Measurements from ENCODE around the gene CD96. TPM values are rescaled to one million over a fixed set of nuclear protein-coding genes. Genes with fewer than 3 reads are reported as not detected.

CD96 gene
- total RNA-seq, 1 donor from 2014 or later = under 0.01 TPM

- Histone ChIP-seq H3K4me3 (ENCODE audit: low read length in 3 of 3) (no peak overlapping the region), H3K9me3 (ENCODE audit: control insufficient read depth in 3 of 3, low read length in 3 of 3) (no peaks in the 10 kb centered on the region), H3K4me1 (ENCODE audit: control insufficient read depth in 3 of 3, insufficient read depth in 3 of 3, low read length in 3 of 3) (no peaks in the 10 kb centered on the region)
Observed at GRCh38 chr3:111577798-111578685, 36.0 kb downstream of the CD96 start.

DNA sequence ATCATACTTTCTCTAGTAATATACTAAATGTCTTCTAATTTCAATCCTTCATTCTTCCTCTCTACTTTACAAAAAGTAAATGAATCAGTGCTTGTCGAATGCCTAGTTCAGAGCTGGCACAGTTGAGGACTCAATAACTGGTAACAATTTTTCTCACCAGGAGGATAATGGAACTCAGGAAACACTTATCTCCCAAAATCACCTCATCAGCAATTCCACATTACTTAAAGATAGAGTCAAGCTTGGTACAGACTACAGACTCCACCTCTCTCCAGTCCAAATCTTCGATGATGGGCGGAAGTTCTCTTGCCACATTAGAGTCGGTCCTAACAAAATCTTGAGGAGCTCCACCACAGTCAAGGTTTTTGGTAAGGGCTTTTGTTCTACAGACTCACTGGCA, 36.9 kb downstream of the CD96 start:
- H3K4me3 ChIP-seq (ENCODE audit: low read length in 3 of 3) = no peak overlapping the region
- no peaks in the 10 kb centered on the region for H3K4me1 ChIP-seq (ENCODE audit: control insufficient read depth in 3 of 3, insufficient read depth in 3 of 3, low read length in 3 of 3)
- H3K27me3 ChIP-seq (ENCODE audit: control insufficient read depth in 3 of 3, insufficient read depth in 3 of 3, low read length in 3 of 3) = no peaks in the 10 kb centered on the region
- H3K36me3 ChIP-seq (ENCODE audit: control insufficient read depth in 3 of 3, insufficient read depth in 3 of 3, low read length in 3 of 3) = no peaks in the 10 kb centered on the region
- no peak overlapping the region for H3K27ac ChIP-seq (ENCODE audit: low read depth, low read length)
- H3K9me3 ChIP-seq (ENCODE audit: control insufficient read depth in 3 of 3, low read length in 3 of 3) = no peaks in the 10 kb centered on the region
- H3K9ac ChIP-seq (ENCODE audit: low read depth in 1 of 3, low read length in 3 of 3) = no peak overlapping the region

More at GRCh38 chr3:111577798-111578685, 36.0 kb downstream of the CD96 start:
- Histone ChIP-seq H3K27me3 (ENCODE audit: control insufficient read depth in 3 of 3, insufficient read depth in 3 of 3, low read length in 3 of 3) (no peaks in the 10 kb centered on the region), H3K27ac (ENCODE audit: low read depth, low read length) (no peak overlapping the region), H3K9ac (ENCODE audit: low read depth in 1 of 3, low read length in 3 of 3) (no peak overlapping the region), H3K36me3 (ENCODE audit: control insufficient read depth in 3 of 3, insufficient read depth in 3 of 3, low read length in 3 of 3) (no peaks in the 10 kb centered on the region)

DNA sequence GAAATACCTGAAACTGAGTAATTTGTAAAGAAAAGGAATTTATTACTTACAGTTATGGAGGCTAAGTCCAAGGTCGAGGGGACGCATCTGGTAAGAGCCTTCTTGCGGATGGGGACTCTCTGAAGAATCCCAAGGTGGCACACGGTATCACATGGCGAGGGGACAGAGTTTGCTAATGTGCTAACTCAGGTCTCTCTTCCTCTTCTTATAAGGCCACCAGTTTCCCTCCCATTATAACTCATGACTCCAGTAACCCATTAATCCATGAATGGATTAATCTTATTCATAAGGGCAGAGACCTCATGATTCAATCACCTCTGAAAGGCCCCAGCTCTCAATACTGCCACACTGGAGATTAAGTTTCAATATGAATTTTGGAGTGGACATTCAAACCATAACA, 37.5 kb downstream of the CD96 start:
- no peaks in the 10 kb centered on the region for H3K9me3 ChIP-seq (ENCODE audit: control insufficient read depth in 3 of 3, low read length in 3 of 3)
- no peaks in the 10 kb centered on the region for H3K27me3 ChIP-seq (ENCODE audit: control insufficient read depth in 3 of 3, insufficient read depth in 3 of 3, low read length in 3 of 3)
- no peak overlapping the region for H3K27ac ChIP-seq (ENCODE audit: low read depth, low read length)
- H3K36me3 ChIP-seq (ENCODE audit: control insufficient read depth in 3 of 3, insufficient read depth in 3 of 3, low read length in 3 of 3) = no peaks in the 10 kb centered on the region
- H3K4me3 ChIP-seq (ENCODE audit: low read length in 3 of 3) = no peak overlapping the region
- no peaks in the 10 kb centered on the region for H3K4me1 ChIP-seq (ENCODE audit: control insufficient read depth in 3 of 3, insufficient read depth in 3 of 3, low read length in 3 of 3)
- H3K9ac ChIP-seq (ENCODE audit: low read depth in 1 of 3, low read length in 3 of 3) = no peak overlapping the region

DNA sequence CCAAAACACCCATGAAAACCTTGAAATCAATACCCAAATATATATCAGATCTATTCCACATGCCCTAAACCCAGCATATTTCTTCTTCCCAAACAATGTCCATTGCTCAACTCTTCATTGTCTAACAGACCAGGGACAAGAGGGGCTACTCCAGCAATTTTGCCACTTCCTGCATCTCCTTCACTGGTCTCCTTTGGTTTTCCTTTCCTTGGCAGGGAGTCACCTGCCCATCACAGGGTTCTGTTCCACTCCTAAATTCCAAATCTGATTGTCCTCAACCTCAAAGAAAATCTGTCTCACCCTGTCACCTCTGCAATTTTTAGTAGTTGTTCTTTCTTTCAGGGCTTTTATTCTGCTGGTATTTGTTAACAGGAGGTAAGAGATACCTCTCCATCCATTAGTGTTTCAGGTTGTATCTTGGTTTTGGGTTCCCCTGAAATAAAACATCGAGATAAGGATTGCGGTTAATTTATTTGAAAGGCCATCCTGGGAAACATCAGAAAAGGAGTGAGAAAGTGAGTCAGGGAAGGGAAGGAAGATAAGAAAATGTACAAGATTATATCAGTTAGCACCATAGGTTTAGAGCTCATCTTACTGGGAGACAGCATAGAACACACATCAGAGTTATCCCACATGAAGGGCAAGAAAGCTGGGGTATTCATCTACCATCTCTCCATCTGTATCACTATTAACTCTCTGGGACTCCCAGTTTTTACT, 39.6 kb downstream of the CD96 start:
- H3K36me3 ChIP-seq (ENCODE audit: control insufficient read depth in 3 of 3, insufficient read depth in 3 of 3, low read length in 3 of 3) = no peaks in the 10 kb centered on the region
- no peak overlapping the region for H3K9ac ChIP-seq (ENCODE audit: low read depth in 1 of 3, low read length in 3 of 3)
- H3K9me3 ChIP-seq (ENCODE audit: control insufficient read depth in 3 of 3, low read length in 3 of 3) = no peaks in the 10 kb centered on the region
- no peaks in the 10 kb centered on the region for H3K4me1 ChIP-seq (ENCODE audit: control insufficient read depth in 3 of 3, insufficient read depth in 3 of 3, low read length in 3 of 3)
- H3K27me3 ChIP-seq (ENCODE audit: control insufficient read depth in 3 of 3, insufficient read depth in 3 of 3, low read length in 3 of 3) = no peaks in the 10 kb centered on the region
- H3K4me3 ChIP-seq (ENCODE audit: low read length in 3 of 3) = no peak overlapping the region
- H3K27ac ChIP-seq (ENCODE audit: low read depth, low read length) = no peak overlapping the region

DNA sequence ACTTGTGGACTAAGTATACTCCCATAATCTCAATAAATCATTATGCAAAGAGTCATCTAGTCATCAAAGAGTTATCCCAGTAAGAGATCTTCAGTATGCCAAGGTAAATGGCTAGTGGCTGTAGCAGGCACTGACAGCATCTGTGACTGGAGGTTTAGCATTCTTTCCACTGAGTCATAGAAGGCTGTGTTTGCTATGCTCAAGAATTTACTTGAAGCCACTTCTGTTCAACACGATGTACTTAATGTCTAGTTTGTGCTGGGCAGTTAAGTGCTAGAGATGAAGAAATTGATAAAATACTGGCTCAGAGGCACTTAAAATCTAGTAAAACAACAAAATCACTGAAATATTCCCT, 40.1 kb downstream of the CD96 start:
- Histone ChIP-seq H3K9ac (ENCODE audit: low read depth in 1 of 3, low read length in 3 of 3) (no peak overlapping the region), H3K27me3 (ENCODE audit: control insufficient read depth in 3 of 3, insufficient read depth in 3 of 3, low read length in 3 of 3) (no peaks in the 10 kb centered on the region)

GRCh38 chr3:111584744-111585143, 42.7 kb downstream of the CD96 start:
- Histone ChIP-seq H3K9ac (ENCODE audit: low read depth in 1 of 3, low read length in 3 of 3) (no peak overlapping the region), H3K4me3 (ENCODE audit: low read length in 3 of 3) (no peak overlapping the region), H3K27me3 (ENCODE audit: control insufficient read depth in 3 of 3, insufficient read depth in 3 of 3, low read length in 3 of 3) (no peaks in the 10 kb centered on the region), H3K4me1 (ENCODE audit: control insufficient read depth in 3 of 3, insufficient read depth in 3 of 3, low read length in 3 of 3) (no peaks in the 10 kb centered on the region), H3K27ac (ENCODE audit: low read depth, low read length) (no peak overlapping the region), H3K36me3 (ENCODE audit: control insufficient read depth in 3 of 3, insufficient read depth in 3 of 3, low read length in 3 of 3) (no peaks in the 10 kb centered on the region), H3K9me3 (ENCODE audit: control insufficient read depth in 3 of 3, low read length in 3 of 3) (no peaks in the 10 kb centered on the region)

More for the DNA sequence above, 40.1 kb downstream of the CD96 start:
- Histone ChIP-seq H3K9me3 (ENCODE audit: control insufficient read depth in 3 of 3, low read length in 3 of 3) (no peaks in the 10 kb centered on the region), H3K4me3 (ENCODE audit: low read length in 3 of 3) (no peak overlapping the region), H3K27ac (ENCODE audit: low read depth, low read length) (no peak overlapping the region), H3K4me1 (ENCODE audit: control insufficient read depth in 3 of 3, insufficient read depth in 3 of 3, low read length in 3 of 3) (no peaks in the 10 kb centered on the region), H3K36me3 (ENCODE audit: control insufficient read depth in 3 of 3, insufficient read depth in 3 of 3, low read length in 3 of 3) (no peaks in the 10 kb centered on the region)

- Histone ChIP-seq H3K4me3 (ENCODE audit: low read length in 3 of 3) (no peak overlapping the region), H3K27me3 (ENCODE audit: control insufficient read depth in 3 of 3, insufficient read depth in 3 of 3, low read length in 3 of 3) (no peaks in the 10 kb centered on the region), H3K9me3 (ENCODE audit: control insufficient read depth in 3 of 3, low read length in 3 of 3) (no peaks in the 10 kb centered on the region), H3K4me1 (ENCODE audit: control insufficient read depth in 3 of 3, insufficient read depth in 3 of 3, low read length in 3 of 3) (no peaks in the 10 kb centered on the region), H3K36me3 (ENCODE audit: control insufficient read depth in 3 of 3, insufficient read depth in 3 of 3, low read length in 3 of 3) (no peaks in the 10 kb centered on the region), H3K27ac (ENCODE audit: low read depth, low read length) (no peak overlapping the region), H3K9ac (ENCODE audit: low read depth in 1 of 3, low read length in 3 of 3) (no peak overlapping the region)
Observed at GRCh38 chr3:111585217-111585616, 43.2 kb downstream of the CD96 start.

DNA sequence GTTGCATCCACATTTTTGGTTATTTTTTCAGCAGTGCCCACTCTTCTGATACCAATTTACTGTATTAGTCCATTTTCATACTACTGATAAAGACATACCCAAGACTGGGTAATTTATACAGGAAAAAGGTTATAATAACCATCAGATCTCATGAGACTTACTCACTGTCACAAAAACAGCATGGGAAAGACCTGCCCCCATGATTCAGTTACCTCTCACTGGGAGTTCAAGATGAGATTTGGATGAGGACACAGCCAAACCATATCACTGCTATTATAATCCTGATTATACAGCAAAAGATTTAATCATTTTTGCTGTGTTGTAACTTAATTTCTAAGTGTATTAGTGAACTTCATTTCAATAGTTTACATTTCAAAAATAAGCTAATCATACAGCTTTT, 46.5 kb downstream of the CD96 start:
- Histone ChIP-seq H3K27ac (ENCODE audit: low read depth, low read length) (no peak overlapping the region), H3K9me3 (ENCODE audit: control insufficient read depth in 3 of 3, low read length in 3 of 3) (no peaks in the 10 kb centered on the region), H3K4me3 (ENCODE audit: low read length in 3 of 3) (no peak overlapping the region), H3K36me3 (ENCODE audit: control insufficient read depth in 3 of 3, insufficient read depth in 3 of 3, low read length in 3 of 3) (no peaks in the 10 kb centered on the region), H3K9ac (ENCODE audit: low read depth in 1 of 3, low read length in 3 of 3) (no peak overlapping the region), H3K27me3 (ENCODE audit: control insufficient read depth in 3 of 3, insufficient read depth in 3 of 3, low read length in 3 of 3) (no peaks in the 10 kb centered on the region), H3K4me1 (ENCODE audit: control insufficient read depth in 3 of 3, insufficient read depth in 3 of 3, low read length in 3 of 3) (no peaks in the 10 kb centered on the region)

GRCh38 chr3:111589303-111590142, 47.5 kb downstream of the CD96 start:
- no peaks in the 10 kb centered on the region for H3K9me3 ChIP-seq (ENCODE audit: control insufficient read depth in 3 of 3, low read length in 3 of 3)

GRCh38 chr3:111590143-111590491, 48.1 kb downstream of the CD96 start:
- no peak overlapping the region for H3K27ac ChIP-seq (ENCODE audit: low read depth, low read length)
- H3K9ac ChIP-seq (ENCODE audit: low read depth in 1 of 3, low read length in 3 of 3) = no peak overlapping the region
- no peak overlapping the region for H3K4me3 ChIP-seq (ENCODE audit: low read length in 3 of 3)
- no peaks in the 10 kb centered on the region for H3K27me3 ChIP-seq (ENCODE audit: control insufficient read depth in 3 of 3, insufficient read depth in 3 of 3, low read length in 3 of 3)
- H3K9me3 ChIP-seq (ENCODE audit: control insufficient read depth in 3 of 3, low read length in 3 of 3) = no peaks in the 10 kb centered on the region
- H3K36me3 ChIP-seq (ENCODE audit: control insufficient read depth in 3 of 3, insufficient read depth in 3 of 3, low read length in 3 of 3) = no peaks in the 10 kb centered on the region
- no peaks in the 10 kb centered on the region for H3K4me1 ChIP-seq (ENCODE audit: control insufficient read depth in 3 of 3, insufficient read depth in 3 of 3, low read length in 3 of 3)

More at GRCh38 chr3:111589303-111590142, 47.5 kb downstream of the CD96 start:
- H3K27me3 ChIP-seq (ENCODE audit: control insufficient read depth in 3 of 3, insufficient read depth in 3 of 3, low read length in 3 of 3) = no peaks in the 10 kb centered on the region
- no peak overlapping the region for H3K4me3 ChIP-seq (ENCODE audit: low read length in 3 of 3)
- H3K36me3 ChIP-seq (ENCODE audit: control insufficient read depth in 3 of 3, insufficient read depth in 3 of 3, low read length in 3 of 3) = no peaks in the 10 kb centered on the region
- no peak overlapping the region for H3K27ac ChIP-seq (ENCODE audit: low read depth, low read length)
- H3K4me1 ChIP-seq (ENCODE audit: control insufficient read depth in 3 of 3, insufficient read depth in 3 of 3, low read length in 3 of 3) = no peaks in the 10 kb centered on the region
- no peak overlapping the region for H3K9ac ChIP-seq (ENCODE audit: low read depth in 1 of 3, low read length in 3 of 3)

All from skeletal muscle tissue (tissue), 4 donors.